HCT116 (cell line): ENCODE data around the gene CMC4.

Source experiments
- CEBPB ChIP-seq: IDR thresholded peaks from 2 replicates; pipeline ENCODE4 v1.6.1; 2012; ENCODE audit warnings: low read depth
- EZH2 ChIP-seq: fragments of 200-600 bp; sonication (generic); IDR thresholded peaks from 2 replicates; pipeline ENCODE4 v1.6.1; 2017; ENCODE audit warnings: antibody characterized with exemption, mixed run types
- POLR2A ChIP-seq: IDR thresholded peaks from 2 replicates; pipeline ENCODE4 v1.7.0; 2011; ENCODE audit warnings: borderline replicate concordance; ENCODE audit not compliant: insufficient read depth, insufficient read length; ENCODE audit errors: extremely low read depth
- POLR2AphosphoS5 ChIP-seq: IDR thresholded peaks from 2 replicates; pipeline ENCODE4 v1.6.1; 2011; ENCODE audit warnings: mild to moderate bottlenecking, low read depth, low read length, moderate library complexity
- RAD21 ChIP-seq: IDR thresholded peaks from 2 replicates; pipeline ENCODE4 v1.6.1; 2012; ENCODE audit warnings: low read depth, mild to moderate bottlenecking
- SP1 ChIP-seq: IDR thresholded peaks from 2 replicates; pipeline ENCODE4 v1.6.1; 2012; ENCODE audit warnings: low read depth
- TCF7L2 ChIP-seq: IDR thresholded peaks from 2 replicates; pipeline ENCODE4 v1.7.0; 2011; ENCODE audit warnings: borderline replicate concordance, inconsistent platforms; ENCODE audit not compliant: insufficient read depth, insufficient read length; ENCODE audit errors: extremely low read depth
- ZNF274 ChIP-seq: fragments of 200-500 bp; sonication (Bioruptor generic); IDR thresholded peaks from 2 replicates; pipeline ENCODE4 v1.6.1; 2014; ENCODE audit warnings: mild to moderate bottlenecking, low read depth, low read length, inconsistent platforms
- TF ChIP-seq, protein P1 (sequence below), 3 experiments: fragments of 200-600 bp in 1 of 3; sonication (generic) in 1 of 3; IDR thresholded peaks in 2 of 3; conservative IDR thresholded peaks in 1 of 3; 2 replicates each; pipeline ENCODE4 v1.5.1; 2012 to 2017; ENCODE audit warnings: low read depth in 2 of 3, low read length in 2 of 3, antibody characterized with exemption in 1 of 3, borderline replicate concordance in 1 of 3, control low read depth in 1 of 3, mild to moderate bottlenecking in 1 of 3, mixed read lengths in 1 of 3, mixed run types in 1 of 3, moderate library complexity in 1 of 3; ENCODE audit not compliant: insufficient read depth in 1 of 3
- TF ChIP-seq, protein P2 (sequence below): IDR thresholded peaks from 2 replicates; pipeline ENCODE4 v1.6.1; 2012; ENCODE audit warnings: low read depth

DNA sequence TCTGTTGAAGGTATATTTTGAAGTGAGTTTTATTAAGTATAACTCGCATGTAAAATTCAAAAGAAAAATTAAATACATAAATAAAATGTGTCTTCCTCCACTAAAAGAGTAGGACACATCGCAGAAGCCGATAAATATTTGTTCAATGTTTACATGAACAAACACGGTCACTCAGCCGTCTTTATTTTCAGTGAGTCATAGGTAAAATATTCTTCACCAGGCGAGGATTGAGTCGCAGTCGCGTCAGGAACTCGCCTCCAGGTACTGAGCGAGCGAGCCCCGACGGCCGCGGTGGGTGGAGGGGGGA is 44.6 kb downstream of the CMC4 start:
- TF ChIP-seq, protein P1, sequence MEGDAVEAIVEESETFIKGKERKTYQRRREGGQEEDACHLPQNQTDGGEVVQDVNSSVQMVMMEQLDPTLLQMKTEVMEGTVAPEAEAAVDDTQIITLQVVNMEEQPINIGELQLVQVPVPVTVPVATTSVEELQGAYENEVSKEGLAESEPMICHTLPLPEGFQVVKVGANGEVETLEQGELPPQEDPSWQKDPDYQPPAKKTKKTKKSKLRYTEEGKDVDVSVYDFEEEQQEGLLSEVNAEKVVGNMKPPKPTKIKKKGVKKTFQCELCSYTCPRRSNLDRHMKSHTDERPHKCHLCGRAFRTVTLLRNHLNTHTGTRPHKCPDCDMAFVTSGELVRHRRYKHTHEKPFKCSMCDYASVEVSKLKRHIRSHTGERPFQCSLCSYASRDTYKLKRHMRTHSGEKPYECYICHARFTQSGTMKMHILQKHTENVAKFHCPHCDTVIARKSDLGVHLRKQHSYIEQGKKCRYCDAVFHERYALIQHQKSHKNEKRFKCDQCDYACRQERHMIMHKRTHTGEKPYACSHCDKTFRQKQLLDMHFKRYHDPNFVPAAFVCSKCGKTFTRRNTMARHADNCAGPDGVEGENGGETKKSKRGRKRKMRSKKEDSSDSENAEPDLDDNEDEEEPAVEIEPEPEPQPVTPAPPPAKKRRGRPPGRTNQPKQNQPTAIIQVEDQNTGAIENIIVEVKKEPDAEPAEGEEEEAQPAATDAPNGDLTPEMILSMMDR (IDR thresholded peaks at IDR 0.05 in 2 of 3, conservative IDR thresholded peaks at IDR 0.05 in 1 of 3; ENCODE audit: borderline replicate concordance in 1 of 3, insufficient read depth in 1 of 3, low read depth in 2 of 3, low read length in 2 of 3) = no peak
- TF ChIP-seq EZH2 (no peak), ZNF274 (no peak), POLR2A (no peak), POLR2AphosphoS5 (no peak), TCF7L2 (no peak), SP1 (no peak), RAD21 (no peak), CEBPB (no peak)
- TF ChIP-seq, protein P2, sequence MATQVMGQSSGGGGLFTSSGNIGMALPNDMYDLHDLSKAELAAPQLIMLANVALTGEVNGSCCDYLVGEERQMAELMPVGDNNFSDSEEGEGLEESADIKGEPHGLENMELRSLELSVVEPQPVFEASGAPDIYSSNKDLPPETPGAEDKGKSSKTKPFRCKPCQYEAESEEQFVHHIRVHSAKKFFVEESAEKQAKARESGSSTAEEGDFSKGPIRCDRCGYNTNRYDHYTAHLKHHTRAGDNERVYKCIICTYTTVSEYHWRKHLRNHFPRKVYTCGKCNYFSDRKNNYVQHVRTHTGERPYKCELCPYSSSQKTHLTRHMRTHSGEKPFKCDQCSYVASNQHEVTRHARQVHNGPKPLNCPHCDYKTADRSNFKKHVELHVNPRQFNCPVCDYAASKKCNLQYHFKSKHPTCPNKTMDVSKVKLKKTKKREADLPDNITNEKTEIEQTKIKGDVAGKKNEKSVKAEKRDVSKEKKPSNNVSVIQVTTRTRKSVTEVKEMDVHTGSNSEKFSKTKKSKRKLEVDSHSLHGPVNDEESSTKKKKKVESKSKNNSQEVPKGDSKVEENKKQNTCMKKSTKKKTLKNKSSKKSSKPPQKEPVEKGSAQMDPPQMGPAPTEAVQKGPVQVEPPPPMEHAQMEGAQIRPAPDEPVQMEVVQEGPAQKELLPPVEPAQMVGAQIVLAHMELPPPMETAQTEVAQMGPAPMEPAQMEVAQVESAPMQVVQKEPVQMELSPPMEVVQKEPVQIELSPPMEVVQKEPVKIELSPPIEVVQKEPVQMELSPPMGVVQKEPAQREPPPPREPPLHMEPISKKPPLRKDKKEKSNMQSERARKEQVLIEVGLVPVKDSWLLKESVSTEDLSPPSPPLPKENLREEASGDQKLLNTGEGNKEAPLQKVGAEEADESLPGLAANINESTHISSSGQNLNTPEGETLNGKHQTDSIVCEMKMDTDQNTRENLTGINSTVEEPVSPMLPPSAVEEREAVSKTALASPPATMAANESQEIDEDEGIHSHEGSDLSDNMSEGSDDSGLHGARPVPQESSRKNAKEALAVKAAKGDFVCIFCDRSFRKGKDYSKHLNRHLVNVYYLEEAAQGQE = no peak
